Left cardiac atrium (tissue), 4 donors: ENCODE results near the gene RRP15. TPM values are rescaled to one million over a fixed set of nuclear protein-coding genes. Genes with fewer than 3 reads are reported as not detected.
A peak's percentile ranks its signal among the peaks of the same experiment; 100 is the strongest.
"Not testable (repeated sequence)": the region's sequence is repeated elsewhere in the genome, so short reads cannot be mapped to it uniquely, and the experiment has no call there.

Experiments used
- ATAC-seq, 2 donors: fragments of 200-7000 bp; cut with Tn5 transposase; one replicate each; pipeline ENCODE4 v1.9.1; 2020; ENCODE audit warnings: mild to moderate bottlenecking in 2 of 2, moderate library complexity in 2 of 2
- DNase-seq: peaks from one replicate; pipeline ENCODE4 v3.0.0-alpha.2; 2020
- intact Hi-C, 2 donors: fragments of 100-400 bp; cut with DNase I; formaldehyde crosslinking; loops; one replicate each; pipeline versions ENCODE4 v1.14.1 to v1.15.1; 2022 to 2023
- total RNA-seq, 2 donors: library from RNA; stranded (reverse); fragmentation: NEBNext Ultra II Directional; extraction: Animal tissue kit (Norgen Biotek cat#: 25700); gene quantifications; one replicate each; pipeline ENCODE4 v1.2.1, GENCODE V29; 2021
- donor health status: DM: no; HTN: yes; CAD: no.
- donor health status: DM: no; HTN: yes; CAD: no; lungs with severe emphysema.
- donor health status: DM: yes; HTN: yes; CAD: no.
- donor health status: Dilated cardiomyopathy.

RRP15 gene
- total RNA-seq, 2 donors from 2014 or later = 18.5 to 25.0 TPM

GRCh38 chr1:218292515-218292914, 7.4 kb downstream of the RRP15 start:
- ATAC-seq (no peak), DNase-seq (no peak)
- intact Hi-C loops = no loop called here

- no peak for DNase-seq
- intact Hi-C loops = no loop called here
- no peak for ATAC-seq
Measured at GRCh38 chr1:218294546-218294945, 9.5 kb downstream of the RRP15 start.

- no peak for DNase-seq
- intact Hi-C loops = no loop called here
Measured at GRCh38 chr1:218296162-218296561, 11.1 kb downstream of the RRP15 start.

GRCh38 chr1:218297461-218297860, 12.4 kb downstream of the RRP15 start:
- no peak for ATAC-seq
- DNase-seq = no peak
- intact Hi-C loops = no loop called here

More at GRCh38 chr1:218296162-218296561, 11.1 kb downstream of the RRP15 start:
- ATAC-seq = no peak

- intact Hi-C loops = no loop called here
- ATAC-seq = no peak
- DNase-seq = no peak
Measured at GRCh38 chr1:218297867-218298266, 12.8 kb downstream of the RRP15 start.

- no peak for ATAC-seq
- intact Hi-C loops = no loop called here
- no peak for DNase-seq
Measured at GRCh38 chr1:218298398-218298797, 13.3 kb downstream of the RRP15 start.

- intact Hi-C loops = no loop called here
- DNase-seq (no peak), ATAC-seq (peak in 1 of 2 donors; percentile 41)
Measured at GRCh38 chr1:218299416-218299815, 14.3 kb downstream of the RRP15 start.

GRCh38 chr1:218301217-218301616, 16.1 kb downstream of the RRP15 start:
- intact Hi-C loops = no loop called here
- DNase-seq (no peak), ATAC-seq (no peak)

GRCh38 chr1:218302155-218302554, 17.1 kb downstream of the RRP15 start:
- DNase-seq = no peak
- no peak for ATAC-seq
- intact Hi-C loops = no loop called here

GRCh38 chr1:218303176-218303879, 18.2 kb downstream of the RRP15 start:
- intact Hi-C loops = no loop called here
- no peak for DNase-seq
- no peak for ATAC-seq

- peak; percentile 91 to 95 for ATAC-seq
- intact Hi-C loops = no loop called here
- DNase-seq = peak; percentile 74
Measured at GRCh38 chr1:218304281-218305039, 19.4 kb downstream of the RRP15 start.

- DNase-seq (no peak), ATAC-seq (peak; percentile 60 to 83)
- intact Hi-C loops = no loop called here
Measured at GRCh38 chr1:218305472-218306064, 20.5 kb downstream of the RRP15 start.

- intact Hi-C loops = no loop called here
- ATAC-seq (no peak), DNase-seq (no peak)
Measured at GRCh38 chr1:218312509-218312908, 27.4 kb downstream of the RRP15 start.

- DNase-seq (no peak), ATAC-seq (no peak)
- intact Hi-C loops = no loop called here
Measured at GRCh38 chr1:218314316-218314715, 29.2 kb downstream of the RRP15 start.

- DNase-seq (no peak), ATAC-seq (no peak)
- intact Hi-C loops = no loop called here
Measured at GRCh38 chr1:218315638-218316037, 30.5 kb downstream of the RRP15 start.

- ATAC-seq = no peak
- DNase-seq = no peak
- intact Hi-C loops = no loop called here
Measured at GRCh38 chr1:218317061-218317460, 32.0 kb downstream of the RRP15 start.

GRCh38 chr1:218320182-218320581, 35.1 kb downstream of the RRP15 start:
- ATAC-seq, intact Hi-C loops, DNase-seq: not testable (repeated sequence)

GRCh38 chr1:218322762-218323161, 37.7 kb downstream of the RRP15 start:
- intact Hi-C loops = no loop called here
- ATAC-seq (no peak), DNase-seq (no peak)

- ATAC-seq (no peak), DNase-seq (no peak)
- intact Hi-C loops = no loop called here
Measured at GRCh38 chr1:218323568-218324225, 38.6 kb downstream of the RRP15 start.

GRCh38 chr1:218324226-218324580, 39.1 kb downstream of the RRP15 start:
- DNase-seq = no peak
- intact Hi-C loops = no loop called here

More at GRCh38 chr1:218324226-218324580, 39.1 kb downstream of the RRP15 start:
- ATAC-seq = no peak
